K562 (cell line): ENCODE measurements around the gene HMCES. TPM values are rescaled to one million over a fixed set of nuclear protein-coding genes. Genes with fewer than 3 reads are reported as not detected.

ENCODE experiments used
- CBFB ChIP-seq: sonication (generic); formaldehyde crosslinking; IDR thresholded peaks from 2 replicates; pipeline ENCODE4 v1.4.0; 2020; ENCODE audit warnings: mild to moderate bottlenecking, missing genetic modification reagents
- CREM ChIP-seq: IDR thresholded peaks from 2 replicates; pipeline ENCODE4 v1.6.1; 2014; ENCODE audit warnings: antibody characterized with exemption, low read depth
- DIDO1 ChIP-seq: fragments of 450-650 bp; IDR thresholded peaks from 2 replicates; pipeline ENCODE4 v1.6.1; 2016; ENCODE audit warnings: low read depth, missing biosample characterization, missing genetic modification characterization
- E2F5 ChIP-seq: sonication (generic); formaldehyde crosslinking; IDR thresholded peaks from 2 replicates; pipeline ENCODE4 v1.8.0; 2022; ENCODE audit warnings: mild to moderate bottlenecking, missing genetic modification reagents
- KLF16 ChIP-seq: IDR thresholded peaks from 2 replicates; pipeline ENCODE4 v1.6.1; 2016; ENCODE audit warnings: antibody characterized with exemption
- MGA ChIP-seq: fragments of 450-650 bp; IDR thresholded peaks from 2 replicates; pipeline ENCODE4 v1.6.1; 2016; ENCODE audit warnings: mild to moderate bottlenecking, moderate library complexity
- NCOR1 ChIP-seq: fragments of 450-650 bp; IDR thresholded peaks from 2 replicates; pipeline ENCODE4 v1.6.1; 2016; ENCODE audit warnings: mild to moderate bottlenecking, moderate library complexity
- RFX7 ChIP-seq: fragments of 250-450 bp; sonication (Bioruptor Pico); IDR thresholded peaks from 2 replicates; pipeline ENCODE4 v1.5.1; 2021; ENCODE audit warnings: mild to moderate bottlenecking
- TCF7 ChIP-seq: sonication (generic); IDR thresholded peaks from 2 replicates; pipeline ENCODE4 v1.6.1; 2016; ENCODE audit warnings: antibody characterized with exemption, borderline replicate concordance
- XRCC5 ChIP-seq: fragments of 200-400 bp; formaldehyde crosslinking; IDR thresholded peaks from 2 replicates; pipeline ENCODE4 v1.6.1; 2017; ENCODE audit warnings: low read depth, mild to moderate bottlenecking, low read length
- ZBTB7A ChIP-seq: IDR thresholded peaks from 2 replicates; pipeline ENCODE4 v1.6.1; 2011; ENCODE audit warnings: low read depth, mild to moderate bottlenecking, low read length, moderate library complexity, borderline replicate concordance; ENCODE audit not compliant: control insufficient read depth
- ZNF224 ChIP-seq: sonication (generic); formaldehyde crosslinking; IDR thresholded peaks from 2 replicates; pipeline ENCODE4 v1.8.0; 2022; ENCODE audit warnings: mild to moderate bottlenecking, missing genetic modification reagents
- ZNF24 ChIP-seq: fragments of 450-650 bp; IDR thresholded peaks from 2 replicates; pipeline ENCODE4 v1.6.1; 2016
- polyA plus RNA-seq, 8 experiments: library from polyadenylated mRNA; depleted of rRNA in 4 of 8; stranded (reverse) in 5 of 8; unstranded in 3 of 8; fragments of >200 nt; fragmentation: Nextera tagmentation in 2 of 8; fragmentation: Illumina TruSeq in 1 of 8; extraction: Ambion mirVana in 2 of 8; extraction: Trizol in 1 of 8; gene quantifications; 2 replicates each; pipeline versions ENCODE4 v1.2.1 to v1.2.3, GENCODE V29; 2011 to 2014; ENCODE audit warnings: inconsistent platforms in 1 of 8, missing spikeins in 1 of 8
- total RNA-seq, 7 experiments: library from RNA; depleted of rRNA in 6 of 7; stranded (reverse); fragments of >200 nt in 6 of 7; fragmentation: Illumina TruSeq in 2 of 7; extraction: Trizol in 2 of 7; gene quantifications; 2 replicates each; pipeline versions ENCODE4 v1.2.1 to v1.2.3, GENCODE V29; 2011 to 2021; ENCODE audit warnings: low replicate concordance in 1 of 7
- TF ChIP-seq, protein P1 (sequence below): fragments of 450-650 bp; IDR thresholded peaks from 2 replicates; pipeline ENCODE4 v1.6.1; 2016; ENCODE audit warnings: mild to moderate bottlenecking

HMCES gene
- total and polyA plus RNA-seq, 9 of the 15 experiments (the other 6 are each of a cell fraction or from before 2014, with no cell fraction given), result 18.8 to 45.3 (median 24.8) TPM

GRCh38 chr3:129238945-129239705 lies 39.5 kb upstream of the HMCES start (continued):
- TF ChIP-seq CREM, result no peak
- TF ChIP-seq ZNF224 (CRISPR knock-in tag), result no peak
- no peak for TF ChIP-seq E2F5
- no peak for TF ChIP-seq RFX7 (CRISPR knock-in tag)
- TF ChIP-seq ZBTB7A, result no peak
- TF ChIP-seq CBFB, result no peak
- TF ChIP-seq ZNF24, result no peak
- no peak for TF ChIP-seq KLF16
- TF ChIP-seq TCF7, result no peak
- TF ChIP-seq DIDO1 (tag), result no peak
- no peak for TF ChIP-seq XRCC5
- TF ChIP-seq, protein P1, sequence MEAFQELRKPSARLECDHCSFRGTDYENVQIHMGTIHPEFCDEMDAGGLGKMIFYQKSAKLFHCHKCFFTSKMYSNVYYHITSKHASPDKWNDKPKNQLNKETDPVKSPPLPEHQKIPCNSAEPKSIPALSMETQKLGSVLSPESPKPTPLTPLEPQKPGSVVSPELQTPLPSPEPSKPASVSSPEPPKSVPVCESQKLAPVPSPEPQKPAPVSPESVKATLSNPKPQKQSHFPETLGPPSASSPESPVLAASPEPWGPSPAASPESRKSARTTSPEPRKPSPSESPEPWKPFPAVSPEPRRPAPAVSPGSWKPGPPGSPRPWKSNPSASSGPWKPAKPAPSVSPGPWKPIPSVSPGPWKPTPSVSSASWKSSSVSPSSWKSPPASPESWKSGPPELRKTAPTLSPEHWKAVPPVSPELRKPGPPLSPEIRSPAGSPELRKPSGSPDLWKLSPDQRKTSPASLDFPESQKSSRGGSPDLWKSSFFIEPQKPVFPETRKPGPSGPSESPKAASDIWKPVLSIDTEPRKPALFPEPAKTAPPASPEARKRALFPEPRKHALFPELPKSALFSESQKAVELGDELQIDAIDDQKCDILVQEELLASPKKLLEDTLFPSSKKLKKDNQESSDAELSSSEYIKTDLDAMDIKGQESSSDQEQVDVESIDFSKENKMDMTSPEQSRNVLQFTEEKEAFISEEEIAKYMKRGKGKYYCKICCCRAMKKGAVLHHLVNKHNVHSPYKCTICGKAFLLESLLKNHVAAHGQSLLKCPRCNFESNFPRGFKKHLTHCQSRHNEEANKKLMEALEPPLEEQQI, result no peak
- TF ChIP-seq MGA, result no peak; the same call in 1 of the 2 replicates
- 0 out of 2 replicates have a peak, but pooled peaks have one; percentile 35 for TF ChIP-seq NCOR1
